Activated CD8-positive, alpha-beta T cell treated with anti-CD3 and anti-CD28 coated beads for 36 hours (primary cell): ENCODE measurements around the gene GALNT3. TPM values are rescaled to one million over a fixed set of nuclear protein-coding genes. Genes with fewer than 3 reads are reported as not detected.

Experiments used
- ATAC-seq: fragments of 200-7000 bp; cut with Tn5 transposase; one replicate; pipeline ENCODE4 v1.10.0; 2021; ENCODE audit warnings: mild to moderate bottlenecking, moderate library complexity
- CTCF ChIA-PET: fragments of 350-600 bp; sonication (Branson Sonifier 250); formaldehyde crosslinking; loops from one replicate; lab custom pipeline; 2021; ENCODE audit warnings: antibody characterized with exemption; lab: Charles Lee
- POLR2A ChIA-PET: fragments of 350-600 bp; sonication (Branson Sonifier 250); formaldehyde crosslinking; loops from one replicate; lab custom pipeline; 2021; ENCODE audit warnings: antibody characterized with exemption; lab: Charles Lee
- DNase-seq: peaks from one replicate; pipeline ENCODE4 v3.0.0-alpha.2; 2020
- H3K27ac Mint-ChIP-seq: one replicate; pipeline ENCODE4 v1.8.0; 2021; ENCODE audit warnings: mild to moderate bottlenecking, mixed read lengths
- H3K27me3 Mint-ChIP-seq: one replicate; pipeline ENCODE4 v1.8.0; 2021; ENCODE audit warnings: mixed read lengths
- H3K36me3 Mint-ChIP-seq: one replicate; pipeline ENCODE4 v1.8.0; 2021; ENCODE audit warnings: low read depth, mixed read lengths
- H3K4me1 Mint-ChIP-seq: one replicate; pipeline ENCODE4 v1.8.0; 2021; ENCODE audit warnings: low read depth, mixed read lengths
- H3K4me3 Mint-ChIP-seq: one replicate; pipeline ENCODE4 v1.8.0; 2021; ENCODE audit warnings: mild to moderate bottlenecking, moderate library complexity, mixed read lengths
- H3K9me3 Mint-ChIP-seq: one replicate; pipeline ENCODE4 v1.8.0; 2021; ENCODE audit warnings: mixed read lengths
- intact Hi-C: fragments of 100-400 bp; cut with micrococcal nuclease; formaldehyde crosslinking; loops from one replicate; pipeline ENCODE4 v1.10.0; 2022
- total RNA-seq, 2 experiments: library from RNA; stranded (reverse); gene quantifications; one replicate each; pipeline ENCODE4 v1.2.3, GENCODE V29; 2021
- TF ChIP-seq, protein P1 (sequence below): fragments of 200-600 bp; IDR thresholded peaks from one replicate; pipeline ENCODE4 v1.8.0; 2022; ENCODE audit warnings: antibody characterized with exemption, mild to moderate bottlenecking

GALNT3 gene
- total RNA-seq, 2 experiments from 2014 or later = 1.9 to 2.8 TPM

DNA sequence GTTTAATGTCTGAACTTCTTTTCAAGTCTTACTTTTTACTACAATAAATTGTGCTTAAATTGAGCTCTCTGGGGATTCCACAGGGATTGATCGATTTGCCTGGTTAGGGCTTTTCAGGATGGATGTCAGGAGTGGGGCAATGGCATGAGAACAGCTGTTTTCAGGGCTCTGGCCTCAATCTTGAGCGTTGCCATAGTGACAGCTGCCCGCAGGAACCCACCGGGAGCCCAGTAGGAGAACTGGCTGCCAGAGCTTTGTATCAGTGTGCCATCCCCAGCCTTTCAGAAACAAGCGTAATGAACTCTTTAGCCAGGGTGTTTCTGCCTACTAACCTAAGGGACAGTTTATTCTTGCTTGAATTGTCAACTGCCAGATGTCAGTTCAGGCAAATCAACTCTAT, 93.5 kb downstream of the GALNT3 start:
- CTCF ChIA-PET = interaction anchor here (0.6 to 2.9 kb wide), 3 partner anchors 10 to 422 kb away, joined by 3 to 9 read pairs (median 4); no protein-coding TSS in a partner anchor
- H3K27ac Mint-ChIP-seq = no peak overlapping the region

DNA sequence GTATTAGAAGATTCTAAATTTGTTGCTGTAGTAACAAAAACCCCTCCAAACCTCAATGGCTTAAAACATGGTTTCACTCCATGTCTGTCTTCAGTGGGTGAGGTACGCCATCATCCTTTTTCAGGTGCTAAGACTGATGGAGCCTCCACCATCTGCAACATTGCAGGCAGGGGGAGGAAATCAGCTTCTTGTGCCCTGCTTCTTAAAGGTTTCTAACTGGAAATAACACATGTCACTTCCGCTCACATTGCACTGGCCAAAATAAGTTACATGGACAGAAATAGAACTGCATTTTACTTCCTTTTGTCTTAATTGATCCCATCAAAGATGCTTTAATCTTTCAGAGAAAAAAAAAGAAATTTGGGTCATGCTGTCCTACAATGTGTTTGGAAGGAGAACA, 94.1 kb downstream of the GALNT3 start:
- Mint-ChIP-seq H3K36me3 (no peaks in the 10 kb centered on the region), H3K27me3 (peaks cover 4% of the 10 kb centered on the region), H3K4me1 (no peaks in the 10 kb centered on the region), H3K27ac (no peak overlapping the region), H3K4me3 (no peak overlapping the region), H3K9me3 (no peaks in the 10 kb centered on the region)
- TF ChIP-seq, protein P1, sequence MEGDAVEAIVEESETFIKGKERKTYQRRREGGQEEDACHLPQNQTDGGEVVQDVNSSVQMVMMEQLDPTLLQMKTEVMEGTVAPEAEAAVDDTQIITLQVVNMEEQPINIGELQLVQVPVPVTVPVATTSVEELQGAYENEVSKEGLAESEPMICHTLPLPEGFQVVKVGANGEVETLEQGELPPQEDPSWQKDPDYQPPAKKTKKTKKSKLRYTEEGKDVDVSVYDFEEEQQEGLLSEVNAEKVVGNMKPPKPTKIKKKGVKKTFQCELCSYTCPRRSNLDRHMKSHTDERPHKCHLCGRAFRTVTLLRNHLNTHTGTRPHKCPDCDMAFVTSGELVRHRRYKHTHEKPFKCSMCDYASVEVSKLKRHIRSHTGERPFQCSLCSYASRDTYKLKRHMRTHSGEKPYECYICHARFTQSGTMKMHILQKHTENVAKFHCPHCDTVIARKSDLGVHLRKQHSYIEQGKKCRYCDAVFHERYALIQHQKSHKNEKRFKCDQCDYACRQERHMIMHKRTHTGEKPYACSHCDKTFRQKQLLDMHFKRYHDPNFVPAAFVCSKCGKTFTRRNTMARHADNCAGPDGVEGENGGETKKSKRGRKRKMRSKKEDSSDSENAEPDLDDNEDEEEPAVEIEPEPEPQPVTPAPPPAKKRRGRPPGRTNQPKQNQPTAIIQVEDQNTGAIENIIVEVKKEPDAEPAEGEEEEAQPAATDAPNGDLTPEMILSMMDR = no peak
- CTCF ChIA-PET = interaction anchor here (0.6 to 2.9 kb wide), 3 partner anchors 9 to 423 kb away, joined by 3 to 9 read pairs (median 4); no protein-coding TSS in a partner anchor
- DNase-seq (no peak), ATAC-seq (no peak)
- POLR2A ChIA-PET = no interaction called here
- intact Hi-C loops = loop anchor here (10.0 kb wide), 1 partner anchor 295 kb away; no protein-coding TSS in a partner anchor

More for the DNA sequence above, 93.5 kb downstream of the GALNT3 start:
- ATAC-seq (no peak), DNase-seq (no peak)
- no peaks in the 10 kb centered on the region for H3K9me3 Mint-ChIP-seq
- intact Hi-C loops = no loop called here
- POLR2A ChIA-PET = no interaction called here
- H3K27me3 Mint-ChIP-seq = peaks cover 4% of the 10 kb centered on the region
- H3K4me3 Mint-ChIP-seq = no peak overlapping the region
- no peaks in the 10 kb centered on the region for H3K4me1 Mint-ChIP-seq
- H3K36me3 Mint-ChIP-seq = no peaks in the 10 kb centered on the region
- TF ChIP-seq, protein P1 = no peak

DNA sequence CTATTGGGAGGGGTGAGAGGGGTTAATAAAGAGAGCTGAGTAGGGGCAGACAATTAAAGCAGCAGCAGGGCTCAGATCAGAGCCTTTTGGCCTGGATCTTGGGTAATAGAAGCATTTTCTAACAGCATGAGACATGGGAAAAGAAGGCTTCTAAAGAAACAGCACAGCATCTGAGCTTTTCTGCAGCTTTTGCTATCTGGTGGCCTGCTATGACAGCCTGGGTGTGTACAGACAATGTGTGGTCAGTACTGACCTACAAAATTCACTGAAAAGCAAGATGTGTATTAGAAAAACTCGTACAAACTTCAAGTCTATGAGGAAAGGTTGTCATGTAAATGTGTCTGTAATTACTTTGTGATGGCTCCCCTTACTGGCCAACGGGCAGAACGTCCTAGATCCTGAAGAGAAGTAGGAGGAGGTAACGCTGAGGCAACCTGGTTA, 95.6 kb downstream of the GALNT3 start:
- H3K36me3 Mint-ChIP-seq = no peaks in the 10 kb centered on the region
- CTCF ChIA-PET = interaction anchor here (0.8 to 1.3 kb wide), 2 partner anchors 175 to 296 kb away, joined by 3 to 5 read pairs; no protein-coding TSS in a partner anchor
- no peaks in the 10 kb centered on the region for H3K9me3 Mint-ChIP-seq
- intact Hi-C loops = loop anchor here (10.0 kb wide), 1 partner anchor 294 kb away; no protein-coding TSS in a partner anchor
- DNase-seq = peak; percentile 32
- TF ChIP-seq, protein P1 = peak; percentile 33
- no peak overlapping the region for H3K27ac Mint-ChIP-seq
- H3K4me3 Mint-ChIP-seq = no peak overlapping the region
- peaks cover 4% of the 10 kb centered on the region for H3K27me3 Mint-ChIP-seq
- H3K4me1 Mint-ChIP-seq = no peaks in the 10 kb centered on the region
- ATAC-seq = peak; percentile 47
- POLR2A ChIA-PET = no interaction called here

DNA sequence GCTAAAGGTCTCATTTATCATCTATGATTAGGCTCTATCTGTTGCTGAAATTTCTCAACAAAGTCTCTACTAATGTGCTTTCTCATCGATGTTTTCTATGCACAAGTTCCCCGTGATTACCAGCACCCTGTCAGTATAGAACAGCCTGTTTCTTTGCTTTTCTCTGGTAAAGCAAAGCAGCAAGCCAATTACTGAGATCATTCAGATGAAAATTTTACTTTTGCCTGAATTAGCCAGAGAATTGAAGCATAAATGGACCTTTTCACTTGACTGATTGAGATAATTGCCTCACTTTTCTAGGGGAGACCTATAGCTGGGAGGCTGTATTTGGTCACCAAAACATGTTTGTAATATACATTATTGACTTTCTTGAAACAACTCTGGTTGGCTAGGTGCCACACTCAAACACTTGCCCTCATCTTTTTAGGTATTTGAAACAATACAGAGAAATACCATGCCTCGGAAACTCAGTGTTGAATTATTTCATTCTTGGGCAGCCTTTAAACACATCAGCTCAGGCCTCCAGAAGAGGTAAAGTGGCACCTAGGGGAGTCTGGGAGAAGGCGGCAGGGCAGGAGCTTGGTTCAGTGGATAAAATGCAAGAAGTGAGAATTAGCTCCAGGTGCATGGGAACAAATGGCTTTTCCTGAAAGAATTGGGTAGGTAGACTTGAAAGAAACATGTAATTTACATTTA, 96.2 kb downstream of the GALNT3 start:
- ChIA-PET POLR2A (no interaction called here), CTCF (interaction anchor here (0.7 to 1.3 kb wide), 3 partner anchors 175 to 296 kb away, joined by 3 to 5 read pairs (median 3); no protein-coding TSS in a partner anchor)
- intact Hi-C loops = loop anchor here (10.0 kb wide), 1 partner anchor 293 kb away; no protein-coding TSS in a partner anchor
- H3K27me3 Mint-ChIP-seq = peaks cover 4% of the 10 kb centered on the region
- H3K27ac Mint-ChIP-seq = no peak overlapping the region
- TF ChIP-seq, protein P1 = no peak
- no peaks in the 10 kb centered on the region for H3K4me1 Mint-ChIP-seq
- H3K4me3 Mint-ChIP-seq = no peak overlapping the region
- DNase-seq (no peak), ATAC-seq (no peak)
- H3K9me3 Mint-ChIP-seq = no peaks in the 10 kb centered on the region
- no peaks in the 10 kb centered on the region for H3K36me3 Mint-ChIP-seq

Other genes with a start within 250 kb of the GALNT3 start
- 10 to 100 TPM; 22.1 to 24.1 TPM for gene TTC21B, start 159.5 kb upstream of the GALNT3 start, total RNA-seq